MM.1S (cell line): ENCODE measurements around the gene GAK.

Experiments
- DNase-seq: peaks from one replicate; pipeline ENCODE4 v3.0.0-alpha.2; 2015
- H2AFZ ChIP-seq: fragments of 300-600 bp; sonication (generic); 2 replicates; pipeline ENCODE4 v1.6.0; 2016; ENCODE audit warnings: antibody characterized with exemption, low read length
- H3F3A ChIP-seq: fragments of 300-600 bp; sonication (generic); 2 replicates; pipeline ENCODE4 v1.6.1; 2016; ENCODE audit warnings: mild to moderate bottlenecking, antibody characterized with exemption, low read length, moderate library complexity, mixed read lengths; ENCODE audit not compliant: insufficient read depth
- H3K27ac ChIP-seq: fragments of 300-600 bp; sonication (generic); 2 replicates; pipeline ENCODE4 v1.5.1; 2016; ENCODE audit warnings: mild to moderate bottlenecking, low read length
- H3K27me3 ChIP-seq: fragments of 300-600 bp; sonication (generic); replicated peaks from 2 replicates; pipeline ENCODE4 v1.6.0; 2016; ENCODE audit warnings: low read length; ENCODE audit not compliant: insufficient read depth
- H3K36me3 ChIP-seq: fragments of 300-600 bp; sonication (generic); replicated peaks from 2 replicates; pipeline ENCODE4 v1.6.1; 2016; ENCODE audit warnings: mild to moderate bottlenecking, low read length, mixed read lengths; ENCODE audit not compliant: insufficient read depth
- H3K4me1 ChIP-seq: fragments of 300-600 bp; sonication (generic); 2 replicates; pipeline ENCODE4 v1.6.1; 2016; ENCODE audit warnings: low read length, mixed read lengths
- H3K4me2 ChIP-seq: fragments of 300-600 bp; sonication (generic); 2 replicates; pipeline ENCODE4 v1.6.0; 2016; ENCODE audit warnings: low read depth, low read length
- H3K4me3 ChIP-seq: fragments of 300-600 bp; sonication (generic); 2 replicates; pipeline ENCODE4 v1.5.1; 2016; ENCODE audit warnings: low read length, mixed read lengths
- H3K79me2 ChIP-seq: fragments of 300-600 bp; sonication (generic); 2 replicates; pipeline ENCODE4 v1.6.1; 2016; ENCODE audit warnings: mixed run types, low read length, mixed read lengths
- H3K9ac ChIP-seq: fragments of 300-600 bp; sonication (generic); 2 replicates; pipeline ENCODE4 v1.6.1; 2016; ENCODE audit warnings: low read length, mixed read lengths
- H3K9me2 ChIP-seq: fragments of 300-600 bp; sonication (generic); replicated peaks from 2 replicates; pipeline ENCODE4 v1.6.1; 2016; ENCODE audit warnings: mild to moderate bottlenecking, low read length, mixed read lengths; ENCODE audit not compliant: insufficient read depth
- H3K9me3 ChIP-seq: fragments of 300-600 bp; sonication (generic); replicated peaks from 2 replicates; pipeline ENCODE4 v1.6.1; 2016; ENCODE audit warnings: mild to moderate bottlenecking, low read length, mixed read lengths; ENCODE audit not compliant: insufficient read depth
- H4K20me1 ChIP-seq: fragments of 300-600 bp; sonication (generic); 2 replicates; pipeline ENCODE4 v1.6.1; 2016; ENCODE audit warnings: mild to moderate bottlenecking, low read length, moderate library complexity, mixed read lengths; ENCODE audit not compliant: insufficient read depth
- EZH2 ChIP-seq: fragments of 300-600 bp; sonication (generic); optimal IDR thresholded peaks from 2 replicates; pipeline ENCODE3; 2017; ENCODE audit warnings: low read depth, mild to moderate bottlenecking, antibody characterized with exemption, low read length, mixed read lengths
- EZH2phosphoT487 ChIP-seq: fragments of 300-600 bp; sonication (generic); IDR thresholded peaks from 2 replicates; pipeline ENCODE4 v1.6.1; 2018; ENCODE audit warnings: antibody characterized with exemption, low read length
- TF ChIP-seq, protein P1 (sequence below): fragments of 300-600 bp; sonication (generic); IDR thresholded peaks from 2 replicates; pipeline ENCODE4 v1.5.1; 2016; ENCODE audit warnings: antibody characterized with exemption, low read length, mixed read lengths

GAK gene

DNA sequence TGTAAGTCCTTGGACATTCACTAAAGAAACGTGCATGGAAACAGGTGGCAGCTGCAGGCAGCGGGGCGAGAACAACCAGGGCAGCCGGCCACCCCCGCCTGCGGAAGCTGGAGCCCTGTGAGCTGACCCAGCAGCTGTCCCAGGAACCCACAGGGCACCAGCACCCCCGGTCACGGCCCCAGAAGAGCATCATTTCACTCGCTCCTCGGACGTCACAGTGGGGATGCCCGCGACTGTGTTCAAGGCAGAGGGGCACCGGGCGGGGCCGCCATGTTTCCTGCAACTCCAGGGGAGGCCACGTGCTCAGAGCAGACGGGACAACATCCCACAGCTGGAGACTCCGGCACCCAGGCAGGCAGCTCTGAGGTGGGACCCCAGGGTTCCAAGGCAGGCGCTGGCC is 61.2 kb downstream of the GAK start:
- no peak for TF ChIP-seq EZH2
- no peak for TF ChIP-seq EZH2phosphoT487
- TF ChIP-seq, protein P1, sequence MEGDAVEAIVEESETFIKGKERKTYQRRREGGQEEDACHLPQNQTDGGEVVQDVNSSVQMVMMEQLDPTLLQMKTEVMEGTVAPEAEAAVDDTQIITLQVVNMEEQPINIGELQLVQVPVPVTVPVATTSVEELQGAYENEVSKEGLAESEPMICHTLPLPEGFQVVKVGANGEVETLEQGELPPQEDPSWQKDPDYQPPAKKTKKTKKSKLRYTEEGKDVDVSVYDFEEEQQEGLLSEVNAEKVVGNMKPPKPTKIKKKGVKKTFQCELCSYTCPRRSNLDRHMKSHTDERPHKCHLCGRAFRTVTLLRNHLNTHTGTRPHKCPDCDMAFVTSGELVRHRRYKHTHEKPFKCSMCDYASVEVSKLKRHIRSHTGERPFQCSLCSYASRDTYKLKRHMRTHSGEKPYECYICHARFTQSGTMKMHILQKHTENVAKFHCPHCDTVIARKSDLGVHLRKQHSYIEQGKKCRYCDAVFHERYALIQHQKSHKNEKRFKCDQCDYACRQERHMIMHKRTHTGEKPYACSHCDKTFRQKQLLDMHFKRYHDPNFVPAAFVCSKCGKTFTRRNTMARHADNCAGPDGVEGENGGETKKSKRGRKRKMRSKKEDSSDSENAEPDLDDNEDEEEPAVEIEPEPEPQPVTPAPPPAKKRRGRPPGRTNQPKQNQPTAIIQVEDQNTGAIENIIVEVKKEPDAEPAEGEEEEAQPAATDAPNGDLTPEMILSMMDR: no peak
- H3K9me2 ChIP-seq: no peaks in the 10 kb centered on the region
- no peaks in the 10 kb centered on the region for H3F3A ChIP-seq
- H3K36me3 ChIP-seq: peaks cover 16% of the 10 kb centered on the region
- H2AFZ ChIP-seq: no peak overlapping the region
- no peak for DNase-seq
- H3K4me1 ChIP-seq: no peaks in the 10 kb centered on the region
- H4K20me1 ChIP-seq: no peaks in the 10 kb centered on the region
- no peak overlapping the region for H3K27ac ChIP-seq
- no peak overlapping the region for H3K4me3 ChIP-seq
- H3K79me2 ChIP-seq: no peaks in the 10 kb centered on the region
- H3K9ac ChIP-seq: no peak overlapping the region
- H3K4me2 ChIP-seq: no peak overlapping the region
- no peaks in the 10 kb centered on the region for H3K9me3 ChIP-seq
- H3K27me3 ChIP-seq: no peaks in the 10 kb centered on the region

DNA sequence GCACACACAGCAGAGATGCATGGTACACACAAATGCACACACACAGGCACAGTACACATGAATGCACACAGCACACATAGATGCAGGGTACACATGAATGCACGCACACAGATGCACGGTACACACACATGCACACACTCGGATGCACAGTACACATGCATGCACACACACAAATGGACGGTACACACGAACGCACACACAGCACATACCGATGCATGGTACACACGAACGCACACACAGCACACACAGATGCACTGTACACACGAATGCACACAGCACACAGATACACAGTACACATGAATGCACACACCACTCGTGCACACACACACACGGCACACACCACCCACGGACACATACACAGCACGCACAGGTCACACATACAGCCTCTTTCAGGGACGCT is 62.3 kb downstream of the GAK start:
- Histone ChIP-seq H3K4me3 (no peak overlapping the region), H3K9ac (no peak overlapping the region), H3K9me2 (no peaks in the 10 kb centered on the region), H3K27ac (no peak overlapping the region), H2AFZ (no peak overlapping the region), H3K9me3 (no peaks in the 10 kb centered on the region), H3K36me3 (peaks cover 12% of the 10 kb centered on the region), H3K79me2 (no peaks in the 10 kb centered on the region), H3K27me3 (no peaks in the 10 kb centered on the region), H3K4me2 (no peak overlapping the region), H4K20me1 (no peaks in the 10 kb centered on the region), H3K4me1 (no peaks in the 10 kb centered on the region), H3F3A (no peaks in the 10 kb centered on the region)
- no peak for TF ChIP-seq EZH2phosphoT487
- TF ChIP-seq EZH2: no peak
- TF ChIP-seq, protein P1: no peak
- no peak for DNase-seq

DNA sequence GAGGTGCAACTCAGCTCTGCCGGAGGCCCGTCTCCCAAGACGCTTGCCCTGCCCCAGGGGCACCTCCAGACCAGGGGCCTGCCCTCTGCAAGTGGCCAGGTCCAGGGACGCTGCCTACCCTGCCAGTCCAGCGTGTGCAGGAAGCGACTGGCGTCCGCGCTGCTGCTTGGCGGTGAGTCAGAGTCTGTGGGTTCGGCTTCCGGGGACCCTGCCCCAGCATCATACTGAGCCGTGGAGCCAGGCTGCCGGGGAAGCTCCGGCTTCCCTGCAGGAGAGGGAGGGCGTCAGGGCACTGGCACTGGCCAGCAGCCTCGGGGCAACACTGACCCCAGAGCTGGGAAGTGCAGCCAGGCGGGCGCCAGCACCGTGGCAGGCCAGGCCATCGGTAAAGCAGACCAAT is 63.7 kb downstream of the GAK start:
- no peak overlapping the region for H3K9ac ChIP-seq
- no peaks in the 10 kb centered on the region for H3K79me2 ChIP-seq
- TF ChIP-seq EZH2: no peak
- no peak for TF ChIP-seq EZH2phosphoT487
- TF ChIP-seq, protein P1: no peak
- H3K9me2 ChIP-seq: no peaks in the 10 kb centered on the region
- no peaks in the 10 kb centered on the region for H3K4me1 ChIP-seq
- H3K27ac ChIP-seq: no peak overlapping the region
- no peaks in the 10 kb centered on the region for H4K20me1 ChIP-seq
- H3K4me3 ChIP-seq: no peak overlapping the region
- H3K27me3 ChIP-seq: no peaks in the 10 kb centered on the region
- H3K36me3 ChIP-seq: peaks cover 14% of the 10 kb centered on the region
- no peak for DNase-seq
- H2AFZ ChIP-seq: no peak overlapping the region
- H3F3A ChIP-seq: no peaks in the 10 kb centered on the region
- H3K4me2 ChIP-seq: no peak overlapping the region
- H3K9me3 ChIP-seq: no peaks in the 10 kb centered on the region
